Lower leg skin (tissue), 4 donors: ENCODE results near the gene PARPBP. TPM values are rescaled to one million over a fixed set of nuclear protein-coding genes. Genes with fewer than 3 reads are reported as not detected.
"Not testable (repeated sequence)": the region's sequence is repeated elsewhere in the genome, so short reads cannot be mapped to it uniquely, and the experiment has no call there.

Source experiments
- DNase-seq, 2 donors: peaks; one replicate each; pipeline ENCODE4 v3.0.0-alpha.2; 2019; ENCODE audit warnings: low spot score in 2 of 2
- H3K4me3 ChIP-seq: fragments of 200-600 bp; sonication (generic); 2 replicates; pipeline ENCODE4 v1.5.1; 2017; ENCODE audit warnings: mild to moderate bottlenecking, low read depth; ENCODE audit not compliant: poor library complexity, severe bottlenecking
- CTCF ChIP-seq, 3 donors: fragments of 450-650 bp; IDR thresholded peaks; one replicate each; pipeline ENCODE4 v1.5.1; 2016; ENCODE audit warnings: antibody characterized with exemption in 3 of 3, mild to moderate bottlenecking in 3 of 3, moderate library complexity in 2 of 3
- POLR2A ChIP-seq, 2 donors: fragments of 450-650 bp; IDR thresholded peaks; one replicate each; pipeline ENCODE4 v1.6.1; 2016 to 2017; ENCODE audit warnings: antibody characterized with exemption in 2 of 2, mild to moderate bottlenecking in 1 of 2, moderate library complexity in 1 of 2
- WGBS, 2 donors: methylation state at CpG; one replicate each; pipeline ENCODE4 v1.1.5; 2018; 5-methylcytosine and 5-hydroxymethylcytosine counted together
- intact Hi-C: fragments of 100-400 bp; cut with DNase I; formaldehyde crosslinking; loops from one replicate; pipeline ENCODE4 v1.15.0; 2023; ENCODE audit warnings: low total_unique reads
- total RNA-seq, 4 donors: library from RNA; depleted of rRNA; stranded (reverse); fragments of >200 nt; gene quantifications; one replicate each; pipeline ENCODE4 v1.1.0, GENCODE V29; 2016

PARPBP gene
- total RNA-seq, 4 donors from 2014 or later, result 1.2 to 2.0 (median 1.6) TPM

GRCh38 chr12:102144221-102144620 is 24.2 kb downstream of the PARPBP start:
- TF ChIP-seq CTCF (IDR thresholded peaks at IDR 0.05), result no peak
- TF ChIP-seq POLR2A (IDR thresholded peaks at IDR 0.05), result no peak
- 69 to 77% methylated on average over 1 of the region's 1 CpG for WGBS, 2 donors
- no peak overlapping the region for H3K4me3 ChIP-seq
- DNase-seq, result no peak
- intact Hi-C loops, result no loop called here

DNA sequence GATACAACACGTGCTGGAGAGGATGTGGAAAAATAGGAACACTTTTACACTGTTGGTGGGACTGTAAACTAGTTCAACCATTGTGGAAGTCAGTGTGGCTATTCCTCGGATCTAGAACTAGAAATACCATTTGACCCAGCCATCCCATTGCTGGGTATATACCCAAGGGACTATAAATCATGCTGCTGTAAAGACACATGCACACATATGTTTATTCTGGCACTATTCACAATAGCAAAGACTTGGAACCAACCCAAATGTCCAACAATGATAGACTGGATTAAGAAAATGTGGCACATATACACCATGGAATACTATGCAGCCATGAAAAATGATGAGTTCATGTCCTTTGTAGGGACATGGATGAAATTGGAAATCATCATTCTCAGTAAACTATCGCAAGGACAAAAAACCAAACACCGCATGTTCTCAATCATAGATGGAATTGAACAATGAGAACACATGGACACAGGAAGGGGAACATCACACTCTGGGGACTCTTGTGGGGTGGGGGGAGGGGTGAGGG is 27.1 kb downstream of the PARPBP start:
- 93 to 97% methylated on average over 4 of the region's 4 CpGs for WGBS, 2 donors
- H3K4me3 ChIP-seq, intact Hi-C loops, DNase-seq: not testable (repeated sequence)

DNA sequence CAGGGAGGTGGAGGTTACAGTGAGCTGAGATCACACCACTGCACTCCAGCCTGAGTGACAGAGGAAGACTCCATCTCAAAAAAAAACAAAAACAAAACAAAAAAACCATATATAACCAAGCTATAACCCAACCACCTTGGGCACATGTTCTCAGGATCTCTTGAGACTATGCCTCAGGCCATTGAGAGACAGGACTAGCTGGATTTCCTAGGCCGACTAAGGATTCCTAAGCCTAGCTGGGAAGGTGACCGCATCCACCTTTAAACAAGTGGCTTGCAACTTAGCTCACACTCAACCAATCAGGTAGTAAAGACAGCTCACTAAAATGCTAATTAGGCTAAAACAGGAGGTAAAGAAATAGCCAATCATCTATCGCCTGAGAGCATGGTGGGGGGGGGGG is 35.2 kb downstream of the PARPBP start:
- WGBS, 2 donors, result 92 to 95% methylated on average over 3 of the region's 3 CpGs
- H3K4me3 ChIP-seq, DNase-seq, intact Hi-C loops: not testable (repeated sequence)

- no peak for DNase-seq
- 94 to 100% methylated on average over 1 of the region's 1 CpG for WGBS, 2 donors
- TF ChIP-seq CTCF (IDR thresholded peaks at IDR 0.05) (no peak), POLR2A (IDR thresholded peaks at IDR 0.05) (no peak)
- no peak overlapping the region for H3K4me3 ChIP-seq
- intact Hi-C loops, result no loop called here
Observed at GRCh38 chr12:102163383-102163782, 43.4 kb downstream of the PARPBP start.

- H3K4me3 ChIP-seq, result no peak overlapping the region
- intact Hi-C loops, result no loop called here
- TF ChIP-seq POLR2A (IDR thresholded peaks at IDR 0.05) (no peak), CTCF (IDR thresholded peaks at IDR 0.05) (no peak)
- no peak for DNase-seq
Observed at GRCh38 chr12:102167821-102168604, 48.0 kb downstream of the PARPBP start.

GRCh38 chr12:102169922-102170621 is 50.1 kb downstream of the PARPBP start:
- DNase-seq, result no peak
- intact Hi-C loops, result no loop called here
- WGBS, 2 donors, result 90 to 99% methylated on average over 2 of the region's 2 CpGs

More at GRCh38 chr12:102169922-102170621, 50.1 kb downstream of the PARPBP start:
- no peak for TF ChIP-seq CTCF (IDR thresholded peaks at IDR 0.05)
- no peak overlapping the region for H3K4me3 ChIP-seq
